Suprapubic skin (tissue), 4 donors: ENCODE results near the gene RNF111. TPM values are rescaled to one million over a fixed set of nuclear protein-coding genes. Genes with fewer than 3 reads are reported as not detected.
"Not testable (repeated sequence)": the region's sequence is repeated elsewhere in the genome, so short reads cannot be mapped to it uniquely, and the experiment has no call there.

ENCODE experiments used
- DNase-seq, 2 donors: peaks; one replicate each; pipeline ENCODE4 v3.0.0-alpha.2; 2019; ENCODE audit warnings: low spot score in 2 of 2
- H3K27ac ChIP-seq: fragments of 200-600 bp; sonication (generic); one replicate; pipeline ENCODE4 v1.5.1; 2019
- H3K27me3 ChIP-seq: fragments of 200-600 bp; sonication (generic); one replicate; pipeline ENCODE4 v1.5.1; 2019
- H3K36me3 ChIP-seq: fragments of 200-600 bp; sonication (generic); one replicate; pipeline ENCODE4 v1.5.1; 2019
- H3K4me1 ChIP-seq: fragments of 200-600 bp; sonication (generic); one replicate; pipeline ENCODE4 v1.5.1; 2019
- H3K4me3 ChIP-seq: fragments of 200-600 bp; sonication (generic); one replicate; pipeline ENCODE4 v1.5.1; 2019; ENCODE audit warnings: mild to moderate bottlenecking
- H3K9me3 ChIP-seq: fragments of 200-600 bp; sonication (generic); one replicate; pipeline ENCODE4 v1.5.1; 2019
- WGBS: methylation state at CpG from one replicate; pipeline ENCODE4 v1.1.5; 2018; 5-methylcytosine and 5-hydroxymethylcytosine counted together
- total RNA-seq, 4 donors: library from RNA; depleted of rRNA; stranded (reverse); fragments of >200 nt; gene quantifications; one replicate each; pipeline ENCODE4 v1.1.0, GENCODE V29; 2016
- TF ChIP-seq, protein P1 (sequence below), 2 donors: fragments of 200-600 bp in 1 of 2; fragments of 450-650 bp in 1 of 2; sonication (generic) in 1 of 2; IDR thresholded peaks; one replicate each; pipeline ENCODE4 v1.5.1; 2016 to 2019; ENCODE audit warnings: antibody characterized with exemption in 2 of 2, mild to moderate bottlenecking in 1 of 2, moderate library complexity in 1 of 2

The RNF111 gene
- total RNA-seq, 4 donors from 2014 or later, result 15.2 to 34.4 (median 22.2) TPM

- Histone ChIP-seq H3K4me1 (peaks cover 12% of the 10 kb centered on the region), H3K36me3 (peaks cover 21% of the 10 kb centered on the region)
- DNase-seq, H3K4me3 ChIP-seq, H3K27ac ChIP-seq, H3K9me3 ChIP-seq, H3K27me3 ChIP-seq: not testable (repeated sequence)
- TF ChIP-seq, protein P1, sequence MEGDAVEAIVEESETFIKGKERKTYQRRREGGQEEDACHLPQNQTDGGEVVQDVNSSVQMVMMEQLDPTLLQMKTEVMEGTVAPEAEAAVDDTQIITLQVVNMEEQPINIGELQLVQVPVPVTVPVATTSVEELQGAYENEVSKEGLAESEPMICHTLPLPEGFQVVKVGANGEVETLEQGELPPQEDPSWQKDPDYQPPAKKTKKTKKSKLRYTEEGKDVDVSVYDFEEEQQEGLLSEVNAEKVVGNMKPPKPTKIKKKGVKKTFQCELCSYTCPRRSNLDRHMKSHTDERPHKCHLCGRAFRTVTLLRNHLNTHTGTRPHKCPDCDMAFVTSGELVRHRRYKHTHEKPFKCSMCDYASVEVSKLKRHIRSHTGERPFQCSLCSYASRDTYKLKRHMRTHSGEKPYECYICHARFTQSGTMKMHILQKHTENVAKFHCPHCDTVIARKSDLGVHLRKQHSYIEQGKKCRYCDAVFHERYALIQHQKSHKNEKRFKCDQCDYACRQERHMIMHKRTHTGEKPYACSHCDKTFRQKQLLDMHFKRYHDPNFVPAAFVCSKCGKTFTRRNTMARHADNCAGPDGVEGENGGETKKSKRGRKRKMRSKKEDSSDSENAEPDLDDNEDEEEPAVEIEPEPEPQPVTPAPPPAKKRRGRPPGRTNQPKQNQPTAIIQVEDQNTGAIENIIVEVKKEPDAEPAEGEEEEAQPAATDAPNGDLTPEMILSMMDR (IDR thresholded peaks at IDR 0.05), result peak in 1 of 2 donors; percentile 10
- WGBS, result 78% methylated on average over 10 of the region's 10 CpGs
These were observed 157.1 kb downstream of the RNF111 start for GRCh38 chr15:59144594-59144993.

Other genes starting within 250 kb of the RNF111 start
- gene ADAM10, start 238.0 kb upstream of the RNF111 start, total RNA-seq, result 10 to 100 TPM; 45.1 to 57.0 (median 52.5) TPM
- gene MINDY2, start 216.4 kb upstream of the RNF111 start, total RNA-seq, result 10 to 100 TPM; 11.4 to 31.1 (median 20.5) TPM
- gene SLTM, start 54.0 kb upstream of the RNF111 start, total RNA-seq, result 100 to 1,000 TPM in 2 of 4 donors, 10 to 100 TPM in 2; 73.2 to 213 (median 98.0) TPM
- gene CCNB2, start 117.5 kb downstream of the RNF111 start, total RNA-seq, result 10 to 100 TPM in 2 of 4 donors, 1 to 10 TPM in 2; 8.6 to 17.7 (median 11.8) TPM
- not detected for gene LDHAL6B, start 219.2 kb downstream of the RNF111 start, total RNA-seq